Gastroesophageal sphincter (tissue), 3 donors: ENCODE results near the gene CISH.

Source experiments
- EP300 ChIP-seq: sonication (generic); formaldehyde crosslinking; IDR thresholded peaks from one replicate; pipeline ENCODE4 v1.6.1; 2017; ENCODE audit warnings: antibody characterized with exemption, mild to moderate bottlenecking
- TF ChIP-seq, protein P1 (sequence below), 4 experiments: fragments of 200-600 bp in 2 of 4; fragments of 450-650 bp in 2 of 4; sonication (generic) in 1 of 4; IDR thresholded peaks; one replicate each; pipeline ENCODE4 v1.5.1; 2017 to 2019; ENCODE audit warnings: antibody characterized with exemption in 4 of 4, mild to moderate bottlenecking in 2 of 4, moderate library complexity in 2 of 4

DNA sequence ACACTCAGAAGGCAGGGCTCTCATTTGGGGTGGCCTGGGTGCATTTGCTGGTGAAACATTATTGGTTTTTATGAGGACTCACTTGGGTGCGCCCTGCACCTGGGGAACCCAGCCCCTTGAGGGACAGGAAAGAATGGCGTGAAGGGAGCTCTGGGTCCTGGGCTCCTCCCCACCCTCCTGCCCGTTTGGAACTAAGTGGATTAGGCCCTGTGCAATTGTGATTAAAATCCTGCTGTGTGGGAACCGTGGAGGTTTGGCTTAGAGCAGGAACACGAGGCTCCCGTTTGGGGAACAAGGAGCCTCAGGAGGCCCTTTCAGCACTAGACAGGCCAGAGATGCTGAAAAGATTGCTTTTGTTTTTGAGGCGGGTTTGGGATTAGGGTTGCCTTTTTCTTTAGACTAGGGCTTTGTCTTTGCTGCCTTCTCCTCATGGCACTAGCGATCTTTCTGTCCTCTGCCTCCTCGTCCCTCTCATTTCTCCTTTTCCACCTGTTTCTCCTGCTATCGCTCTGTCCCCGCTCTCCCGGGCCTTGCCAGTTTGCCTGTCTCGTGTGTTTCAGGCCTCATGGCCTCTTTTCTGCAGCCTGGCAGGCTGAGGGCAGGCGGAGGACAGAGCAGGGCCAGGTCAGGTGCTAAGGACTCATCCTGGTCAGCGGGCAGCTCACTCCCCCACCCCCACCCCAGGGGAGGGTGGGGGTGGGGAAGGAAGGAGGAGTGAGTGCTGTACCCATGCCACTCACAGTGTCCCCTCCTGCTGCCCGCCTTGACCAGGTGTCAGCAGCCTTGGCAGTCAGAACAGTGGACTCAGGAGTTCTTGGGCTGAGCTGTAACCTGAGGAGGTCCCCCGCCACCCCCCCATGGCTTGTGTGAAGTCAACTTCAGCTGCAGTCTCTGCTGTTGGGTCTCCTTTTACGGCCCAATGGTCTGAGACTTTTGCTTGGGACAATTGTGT is 13.9 kb upstream of the CISH start:
- no peak for TF ChIP-seq EP300
- TF ChIP-seq, protein P1, sequence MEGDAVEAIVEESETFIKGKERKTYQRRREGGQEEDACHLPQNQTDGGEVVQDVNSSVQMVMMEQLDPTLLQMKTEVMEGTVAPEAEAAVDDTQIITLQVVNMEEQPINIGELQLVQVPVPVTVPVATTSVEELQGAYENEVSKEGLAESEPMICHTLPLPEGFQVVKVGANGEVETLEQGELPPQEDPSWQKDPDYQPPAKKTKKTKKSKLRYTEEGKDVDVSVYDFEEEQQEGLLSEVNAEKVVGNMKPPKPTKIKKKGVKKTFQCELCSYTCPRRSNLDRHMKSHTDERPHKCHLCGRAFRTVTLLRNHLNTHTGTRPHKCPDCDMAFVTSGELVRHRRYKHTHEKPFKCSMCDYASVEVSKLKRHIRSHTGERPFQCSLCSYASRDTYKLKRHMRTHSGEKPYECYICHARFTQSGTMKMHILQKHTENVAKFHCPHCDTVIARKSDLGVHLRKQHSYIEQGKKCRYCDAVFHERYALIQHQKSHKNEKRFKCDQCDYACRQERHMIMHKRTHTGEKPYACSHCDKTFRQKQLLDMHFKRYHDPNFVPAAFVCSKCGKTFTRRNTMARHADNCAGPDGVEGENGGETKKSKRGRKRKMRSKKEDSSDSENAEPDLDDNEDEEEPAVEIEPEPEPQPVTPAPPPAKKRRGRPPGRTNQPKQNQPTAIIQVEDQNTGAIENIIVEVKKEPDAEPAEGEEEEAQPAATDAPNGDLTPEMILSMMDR (IDR thresholded peaks at IDR 0.05), result no peak
